ENCODE measurements around the gene MKX. TPM values are rescaled to one million over a fixed set of nuclear protein-coding genes. Genes with fewer than 3 reads are reported as not detected.

The MKX gene
- total RNA-seq, 1 donor from 2014 or later: 0.42 TPM

DNA sequence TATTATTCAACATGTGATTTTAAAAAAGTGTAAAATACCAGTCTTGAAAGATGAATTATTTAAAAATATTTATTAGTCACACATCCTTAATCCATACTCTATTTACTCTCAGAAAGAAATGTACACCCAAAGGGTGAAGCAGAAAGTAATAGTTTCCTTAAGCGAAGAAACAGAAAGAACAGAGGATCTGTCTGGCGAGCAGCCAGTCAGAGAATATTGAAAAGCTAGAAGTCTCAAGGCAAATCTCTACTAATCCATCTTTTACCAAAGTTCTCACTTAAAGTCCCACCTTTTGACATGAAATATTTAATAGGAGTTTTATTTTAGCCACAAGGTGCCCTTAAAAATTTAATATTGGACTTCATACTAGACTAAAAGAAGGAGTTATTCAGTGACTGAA, 46.7 kb downstream of the MKX start:
- no peaks in the 10 kb centered on the region for H3K36me3 Mint-ChIP-seq (ENCODE audit: unreplicated experiment)
- no peaks in the 10 kb centered on the region for H3K9me3 Mint-ChIP-seq (ENCODE audit: unreplicated experiment)
- H3K27ac Mint-ChIP-seq (ENCODE audit: unreplicated experiment): no peak overlapping the region
- H3K4me1 Mint-ChIP-seq (ENCODE audit: low read depth, unreplicated experiment): peaks cover 31% of the 10 kb centered on the region
- DNase-seq: no peak
- TF ChIP-seq CTCF (IDR thresholded peaks at IDR 0.05; ENCODE audit: partially characterized antibody, unreplicated experiment): no peak
- peaks cover 2% of the 10 kb centered on the region for H3K27me3 Mint-ChIP-seq (ENCODE audit: unreplicated experiment)
- H3K4me3 Mint-ChIP-seq (ENCODE audit: unreplicated experiment): no peak overlapping the region

GRCh38 chr10:27696466-27696865, 49.2 kb downstream of the MKX start:
- H3K9me3 Mint-ChIP-seq (ENCODE audit: unreplicated experiment): no peaks in the 10 kb centered on the region
- peaks cover 25% of the 10 kb centered on the region for H3K4me1 Mint-ChIP-seq (ENCODE audit: low read depth, unreplicated experiment)
- no peaks in the 10 kb centered on the region for H3K36me3 Mint-ChIP-seq (ENCODE audit: unreplicated experiment)
- H3K4me3 Mint-ChIP-seq (ENCODE audit: unreplicated experiment): no peak overlapping the region
- no peak overlapping the region for H3K27ac Mint-ChIP-seq (ENCODE audit: unreplicated experiment)
- H3K27me3 Mint-ChIP-seq (ENCODE audit: unreplicated experiment): peaks cover 2% of the 10 kb centered on the region
- TF ChIP-seq CTCF (IDR thresholded peaks at IDR 0.05; ENCODE audit: partially characterized antibody, unreplicated experiment): no peak
- no peak for DNase-seq

DNA sequence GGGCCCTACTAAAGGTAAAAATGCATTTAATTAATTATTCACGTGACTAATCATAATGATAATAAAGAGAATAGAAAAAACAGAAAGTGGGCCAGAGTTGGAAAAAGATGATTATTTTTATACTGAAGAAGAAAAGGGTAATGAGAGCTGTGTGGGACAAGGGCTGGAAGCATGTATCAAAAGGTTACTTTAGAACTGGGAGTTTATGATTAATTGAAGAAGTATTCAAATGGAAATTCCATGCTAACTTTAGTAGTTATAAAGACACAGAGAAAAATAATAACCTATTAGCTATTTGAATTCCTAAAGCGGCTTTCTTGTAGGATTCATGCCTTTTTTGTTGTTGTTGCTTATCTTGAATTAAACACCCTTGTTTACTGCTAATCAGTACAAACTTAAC, 49.9 kb downstream of the MKX start:
- Mint-ChIP-seq H3K27me3 (ENCODE audit: unreplicated experiment) (peaks cover 2% of the 10 kb centered on the region), H3K4me3 (ENCODE audit: unreplicated experiment) (no peak overlapping the region), H3K27ac (ENCODE audit: unreplicated experiment) (no peak overlapping the region), H3K9me3 (ENCODE audit: unreplicated experiment) (peaks cover 1% of the 10 kb centered on the region), H3K36me3 (ENCODE audit: unreplicated experiment) (peaks cover 4% of the 10 kb centered on the region), H3K4me1 (ENCODE audit: low read depth, unreplicated experiment) (peaks cover 25% of the 10 kb centered on the region)
- no peak for TF ChIP-seq CTCF (IDR thresholded peaks at IDR 0.05; ENCODE audit: partially characterized antibody, unreplicated experiment)
- no peak for DNase-seq

DNA sequence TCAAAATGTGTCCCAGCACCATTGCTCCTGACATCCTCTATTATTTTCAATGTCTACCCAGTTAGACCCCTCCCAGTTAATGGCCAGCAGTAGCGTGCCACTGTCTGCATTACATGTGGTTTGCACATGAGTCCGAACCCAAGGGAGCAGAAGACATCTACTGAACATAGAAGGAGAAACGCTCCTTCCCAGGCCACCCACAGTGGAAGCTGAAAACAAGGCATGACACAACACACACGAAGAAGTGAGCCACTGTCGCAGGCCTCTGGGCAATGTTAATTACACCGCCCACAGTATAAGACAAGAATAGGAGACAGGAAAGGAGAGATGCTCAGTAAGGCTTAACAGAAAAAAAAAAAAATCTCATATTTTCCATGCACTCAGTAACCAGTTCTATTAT, 50.5 kb downstream of the MKX start:
- no peak for DNase-seq
- TF ChIP-seq CTCF (IDR thresholded peaks at IDR 0.05; ENCODE audit: partially characterized antibody, unreplicated experiment): no peak
- Mint-ChIP-seq H3K36me3 (ENCODE audit: unreplicated experiment) (peaks cover 4% of the 10 kb centered on the region), H3K4me1 (ENCODE audit: low read depth, unreplicated experiment) (peaks cover 21% of the 10 kb centered on the region), H3K4me3 (ENCODE audit: unreplicated experiment) (no peak overlapping the region), H3K9me3 (ENCODE audit: unreplicated experiment) (peaks cover 4% of the 10 kb centered on the region), H3K27ac (ENCODE audit: unreplicated experiment) (no peak overlapping the region), H3K27me3 (ENCODE audit: unreplicated experiment) (peaks cover 2% of the 10 kb centered on the region)

DNA sequence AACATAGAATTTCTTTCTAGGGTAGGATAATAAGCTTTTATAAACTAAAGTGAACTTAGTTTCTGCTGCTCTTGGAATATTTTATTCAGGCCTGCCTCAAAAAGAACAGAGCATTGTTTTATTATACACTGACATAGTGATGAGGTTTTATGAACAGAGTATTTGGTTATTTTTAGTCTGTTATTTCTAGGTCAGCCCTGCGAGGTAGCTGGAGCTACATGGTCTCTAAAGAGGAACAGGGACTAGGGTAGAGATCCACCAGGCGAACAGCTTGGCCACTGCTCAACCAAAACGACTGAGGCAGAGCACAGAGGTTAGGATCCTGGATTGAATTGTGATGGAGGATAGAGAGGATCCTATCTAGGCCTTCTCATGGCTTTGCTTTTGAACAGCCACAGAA, 53.0 kb downstream of the MKX start:
- peaks cover 16% of the 10 kb centered on the region for H3K36me3 Mint-ChIP-seq (ENCODE audit: unreplicated experiment)
- no peak overlapping the region for H3K4me3 Mint-ChIP-seq (ENCODE audit: unreplicated experiment)
- H3K27ac Mint-ChIP-seq (ENCODE audit: unreplicated experiment): no peak overlapping the region
- TF ChIP-seq CTCF (IDR thresholded peaks at IDR 0.05; ENCODE audit: partially characterized antibody, unreplicated experiment): no peak
- peaks cover 8% of the 10 kb centered on the region for H3K9me3 Mint-ChIP-seq (ENCODE audit: unreplicated experiment)
- DNase-seq: no peak
- H3K27me3 Mint-ChIP-seq (ENCODE audit: unreplicated experiment): no peaks in the 10 kb centered on the region
- H3K4me1 Mint-ChIP-seq (ENCODE audit: low read depth, unreplicated experiment): peaks cover 2% of the 10 kb centered on the region

All from glutamatergic neuron (in vitro differentiated cells).